H1 (cell line): Measurements from ENCODE around the gene CAPN10. TPM values are rescaled to one million over a fixed set of nuclear protein-coding genes. Genes with fewer than 3 reads are reported as not detected.
A peak's percentile ranks its signal among the peaks of the same experiment; 100 is the strongest.

ENCODE experiments used
- CTCF ChIA-PET: fragments of 300-600 bp; sonication (Branson Sonifier 250); formaldehyde crosslinking; loops from one replicate; lab custom pipeline; 2021; ENCODE audit not compliant: partially characterized antibody; lab: Charles Lee
- POLR2A ChIA-PET: fragments of 300-600 bp; sonication (Branson Sonifier 250); formaldehyde crosslinking; loops from one replicate; lab custom pipeline; 2021; ENCODE audit warnings: inconsistent platforms; ENCODE audit not compliant: partially characterized antibody; lab: Charles Lee
- DNase-seq, 2 experiments: peaks; one replicate each; pipeline versions ENCODE4 v3.0.0 to v3.0.0-alpha.2; 2010 to 2022; ENCODE audit warnings: low spot score in 2 of 2, low read depth in 1 of 2, mixed read lengths in 1 of 2
- FAIRE-seq: peaks from 2 replicates; lab custom pipeline; 2011; peaks lifted over from hg19 to GRCh38; lab: Jason Lieb, UNC
- H2AFZ ChIP-seq: 2 replicates; pipeline ENCODE4 v1.8.1; 2012; ENCODE audit warnings: low read length, inconsistent platforms
- H2AK5ac ChIP-seq: 2 replicates; pipeline ENCODE4 v1.6.1; 2013; ENCODE audit warnings: low read depth, low read length
- H2BK120ac ChIP-seq: replicated peaks from 2 replicates; pipeline ENCODE3; 2013; ENCODE audit warnings: low read depth, low read length, inconsistent platforms
- H2BK12ac ChIP-seq: 2 replicates; pipeline ENCODE4 v1.6.1; 2013; ENCODE audit warnings: low read depth, low read length
- H2BK15ac ChIP-seq: 2 replicates; pipeline ENCODE4 v1.6.1; 2013; ENCODE audit warnings: low read length
- H2BK20ac ChIP-seq: 2 replicates; pipeline ENCODE4 v1.6.1; 2013; ENCODE audit warnings: low read length
- H2BK5ac ChIP-seq: 2 replicates; pipeline ENCODE4 v1.6.1; 2013; ENCODE audit warnings: low read depth, low read length
- H3K14ac ChIP-seq: 2 replicates; pipeline ENCODE4 v1.6.1; 2013; ENCODE audit warnings: inconsistent platforms; ENCODE audit not compliant: insufficient read length
- H3K18ac ChIP-seq: 2 replicates; pipeline ENCODE4 v1.6.1; 2013; ENCODE audit warnings: low read length; ENCODE audit errors: extremely low read depth
- H3K23ac ChIP-seq: 2 replicates; pipeline ENCODE4 v1.6.1; 2013; ENCODE audit warnings: inconsistent platforms; ENCODE audit not compliant: insufficient read length
- H3K23me2 ChIP-seq: 2 replicates; pipeline ENCODE4 v1.6.1; 2013; ENCODE audit warnings: low read depth, low read length
- H3K27ac ChIP-seq: 2 replicates; pipeline ENCODE4 v1.6.1; 2011; ENCODE audit warnings: low read depth, low read length, inconsistent platforms
- H3K27me3 ChIP-seq, 4 experiments: replicated peaks in 1 of 4; 1 replicate in 1 of 4; 2 replicates in 3 of 4; pipeline versions ENCODE4 v1.6.1 to v1.8.1; 2011 to 2013; ENCODE audit warnings: low read length in 3 of 4, mild to moderate bottlenecking in 3 of 4, inconsistent platforms in 2 of 4, mixed read lengths in 2 of 4, moderate library complexity in 1 of 4; ENCODE audit not compliant: control insufficient read depth in 3 of 4, insufficient read depth in 3 of 4; ENCODE audit errors: extremely low read depth in 1 of 4
- H3K36me3 ChIP-seq, 4 experiments: 2 replicates each; pipeline versions ENCODE4 v1.6.1 to v1.8.1; 2011 to 2013; ENCODE audit warnings: mild to moderate bottlenecking in 4 of 4, low read length in 3 of 4, moderate library complexity in 2 of 4, control low read depth in 1 of 4, inconsistent platforms in 1 of 4; ENCODE audit not compliant: insufficient read depth in 4 of 4, control insufficient read depth in 2 of 4
- H3K4ac ChIP-seq: replicated peaks from 2 replicates; pipeline ENCODE3; 2013; ENCODE audit warnings: low read length, low read depth, mixed read lengths, inconsistent platforms; ENCODE audit not compliant: insufficient read length
- H3K4me1 ChIP-seq, 4 experiments: replicated peaks in 1 of 4; 1 replicate in 1 of 4; 2 replicates in 3 of 4; pipeline versions ENCODE4 v1.6.1 to v1.8.1; 2011 to 2013; ENCODE audit warnings: low read length in 3 of 4, inconsistent platforms in 2 of 4, mixed read lengths in 1 of 4; ENCODE audit not compliant: insufficient read depth in 4 of 4, control insufficient read depth in 3 of 4
- H3K4me2 ChIP-seq, 2 experiments: 2 replicates each; pipeline versions ENCODE4 v1.6.1 to v1.8.1; 2011 to 2013; ENCODE audit warnings: low read depth in 2 of 2, low read length in 2 of 2, control low read depth in 1 of 2, inconsistent platforms in 1 of 2, mild to moderate bottlenecking in 1 of 2; ENCODE audit not compliant: insufficient read depth in 1 of 2
- H3K4me3 ChIP-seq, 4 experiments: fragments of 200-600, 300-600 bp in 1 of 4; sonication (generic), shearing (Covaris generic), sonication (Bioruptor Twin) in 1 of 4; 2 replicates each; pipeline versions ENCODE4 v1.5.1 to v1.8.1; 2011 to 2016; ENCODE audit warnings: low read length in 4 of 4, low read depth in 3 of 4, control low read depth in 2 of 4, inconsistent platforms in 2 of 4, mild to moderate bottlenecking in 2 of 4, mixed read lengths in 1 of 4, moderate library complexity in 1 of 4; ENCODE audit not compliant: insufficient read depth in 2 of 4; ENCODE audit errors: extremely low read depth in 1 of 4
- H3K56ac ChIP-seq: replicated peaks from 2 replicates; pipeline ENCODE3; 2013; ENCODE audit warnings: low read depth, mild to moderate bottlenecking, mixed read lengths, low read length, inconsistent platforms; ENCODE audit not compliant: insufficient read length
- H3K79me1 ChIP-seq: 2 replicates; pipeline ENCODE4 v1.6.1; 2013; ENCODE audit warnings: low read depth, low read length, control low read depth
- H3K79me2 ChIP-seq, 2 experiments: 2 replicates each; pipeline versions ENCODE4 v1.6.1 to v1.8.1; 2012 to 2013; ENCODE audit warnings: low read length in 2 of 2, mild to moderate bottlenecking in 2 of 2, inconsistent platforms in 1 of 2; ENCODE audit not compliant: insufficient read depth in 2 of 2, control insufficient read depth in 1 of 2
- H3K9ac ChIP-seq, 4 experiments: replicated peaks in 1 of 4; 1 replicate in 1 of 4; 2 replicates in 3 of 4; pipeline versions ENCODE4 v1.6.1 to v1.8.1; 2011 to 2013; ENCODE audit warnings: low read depth in 3 of 4, low read length in 3 of 4, control low read depth in 2 of 4, mild to moderate bottlenecking in 2 of 4, moderate library complexity in 2 of 4, inconsistent platforms in 1 of 4; ENCODE audit errors: extremely low read depth in 1 of 4
- H3K9me3 ChIP-seq, 2 experiments: 2 replicates each; pipeline versions ENCODE4 v1.6.1 to v1.8.1; 2012 to 2013; ENCODE audit warnings: mild to moderate bottlenecking in 2 of 2, moderate library complexity in 2 of 2, control low read depth in 1 of 2, inconsistent platforms in 1 of 2, low read depth in 1 of 2, low read length in 1 of 2, mixed read lengths in 1 of 2; ENCODE audit not compliant: insufficient read depth in 2 of 2
- H4K20me1 ChIP-seq, 2 experiments: replicated peaks in 1 of 2; 2 replicates each; pipeline versions ENCODE3 to v1.8.1; 2011 to 2013; ENCODE audit warnings: inconsistent platforms in 2 of 2, low read length in 2 of 2, mild to moderate bottlenecking in 1 of 2; ENCODE audit not compliant: insufficient read depth in 2 of 2, control insufficient read depth in 1 of 2
- H4K5ac ChIP-seq: 2 replicates; pipeline ENCODE4 v1.6.1; 2013; ENCODE audit warnings: low read length, low read depth, mixed read lengths, inconsistent platforms; ENCODE audit not compliant: insufficient read length
- H4K8ac ChIP-seq: 2 replicates; pipeline ENCODE4 v1.8.0; 2013; ENCODE audit warnings: mild to moderate bottlenecking, moderate library complexity, low read length, inconsistent platforms; ENCODE audit not compliant: insufficient read depth; ENCODE audit errors: extremely low read depth
- H4K91ac ChIP-seq: replicated peaks from 2 replicates; pipeline ENCODE3; 2013; ENCODE audit warnings: low read length, mixed read lengths, inconsistent platforms; ENCODE audit not compliant: insufficient read length
- BCL11A ChIP-seq, 2 experiments: IDR thresholded peaks; one replicate each; pipeline ENCODE4 v1.6.1; 2011; ENCODE audit warnings: low read depth in 2 of 2, low read length in 2 of 2, mild to moderate bottlenecking in 2 of 2
- CEBPB ChIP-seq: IDR thresholded peaks from 2 replicates; pipeline ENCODE4 v1.6.1; 2012; ENCODE audit warnings: low read depth, low read length
- CREB1 ChIP-seq: IDR thresholded peaks from 2 replicates; pipeline ENCODE4 v1.6.1; 2012; ENCODE audit warnings: inconsistent platforms
- EZH2 ChIP-seq: fragments of 200-600 bp; sonication (generic); IDR thresholded peaks from 2 replicates; pipeline ENCODE4 v1.7.1; 2012; ENCODE audit warnings: low read depth, mild to moderate bottlenecking, moderate library complexity, low read length, inconsistent platforms; ENCODE audit not compliant: severe bottlenecking
- FOSL1 ChIP-seq: IDR thresholded peaks from 2 replicates; pipeline ENCODE4 v1.6.1; 2011; ENCODE audit warnings: mild to moderate bottlenecking, low read depth, low read length, moderate library complexity; ENCODE audit not compliant: insufficient read depth
- KDM5A ChIP-seq: fragments of 200-600 bp; IDR thresholded peaks from 2 replicates; pipeline ENCODE4 v1.7.1; 2012; ENCODE audit warnings: mild to moderate bottlenecking, low read length, inconsistent platforms, mixed read lengths
- PHF8 ChIP-seq: fragments of 200-600 bp; sonication (generic); conservative IDR thresholded peaks from 2 replicates; pipeline ENCODE4 v1.7.1; 2012; ENCODE audit warnings: low read depth, mild to moderate bottlenecking, inconsistent platforms, low read length, moderate library complexity
- RAD21 ChIP-seq, 2 experiments: IDR thresholded peaks in 1 of 2; conservative IDR thresholded peaks in 1 of 2; 2 replicates each; pipeline ENCODE4 v1.6.1; 2011; ENCODE audit warnings: low read depth in 2 of 2, low read length in 2 of 2, improper control_type of control experiment in 1 of 2, inconsistent platforms in 1 of 2, mild to moderate bottlenecking in 1 of 2, moderate library complexity in 1 of 2
- RBBP5 ChIP-seq: IDR thresholded peaks from 2 replicates; pipeline ENCODE4 v1.7.1; 2012; ENCODE audit warnings: low read depth, mild to moderate bottlenecking, inconsistent platforms, low read length, moderate library complexity, borderline replicate concordance
- SAP30 ChIP-seq: fragments of 300-600 bp; sonication (generic); IDR thresholded peaks from 2 replicates; pipeline ENCODE4 v1.7.1; 2012; ENCODE audit warnings: low read length, moderate library complexity, mild to moderate bottlenecking, inconsistent platforms; ENCODE audit not compliant: insufficient read depth, insufficient replicate concordance
- TAF7 ChIP-seq: optimal IDR thresholded peaks from 2 replicates; pipeline ENCODE3; 2011; ENCODE audit warnings: low read depth, mild to moderate bottlenecking, inconsistent platforms, low read length, moderate library complexity, borderline replicate concordance
- WGBS, 2 experiments: shearing (Covaris generic) in 1 of 2; methylation state at CpG; one replicate each; pipeline versions ENCODE4 v1.1.6 to v1.1.7; 2013 to 2015; ENCODE audit warnings: low lambda C conversion rate in 2 of 2, mixed read lengths in 2 of 2, inconsistent platforms in 1 of 2, low coverage in 1 of 2, missing lambda C conversion rate in 1 of 2; ENCODE audit not compliant: insufficient replicate concordance in 2 of 2, insufficient coverage in 1 of 2, insufficient read length in 1 of 2; ENCODE audit errors: extremely low coverage in 1 of 2, missing lambda C conversion rate in 1 of 2; 5-methylcytosine and 5-hydroxymethylcytosine counted together
- polyA plus RNA-seq, 7 experiments: library from polyadenylated mRNA; depleted of rRNA in 3 of 7; stranded (reverse) in 5 of 7; unstranded in 2 of 7; fragments of >200 nt in 5 of 7; fragments of 200-250 nt in 2 of 7; gene quantifications; 1 replicate in 5 of 7; 2 replicates in 1 of 7; 4 replicates in 1 of 7; pipeline versions ENCODE4 v1.2.1 to v1.2.3, GENCODE V29; 2011 to 2013; ENCODE audit warnings: missing spikeins in 2 of 7, mixed read lengths in 2 of 7
- total RNA-seq: library from RNA; stranded (reverse); fragmentation: NEBNext Ultra II Directional; extraction: Animal tissue kit (Norgen Biotek cat#: 25700); gene quantifications from 2 replicates; pipeline ENCODE4 v1.2.1, GENCODE V29; 2021

Gene CAPN10
- total and polyA plus RNA-seq, 2 of the 8 experiments (the other 6 are each of a cell fraction or from before 2014, with no cell fraction given) = 30.7 to 39.8 TPM

GRCh38 chr2:240604939-240605716, 18.6 kb downstream of the CAPN10 start:
- peak overlapping the region; percentile 45; the same call in 1 of the 2 replicates for H4K8ac ChIP-seq
- POLR2A ChIA-PET = no interaction called here
- H3K79me2 ChIP-seq = no peaks in the 10 kb centered on the region
- no peaks in the 10 kb centered on the region for H3K23me2 ChIP-seq
- H2AFZ ChIP-seq = peak overlapping the region; percentile 42; the same call in 1 of the 2 replicates
- H2BK15ac ChIP-seq = no peak overlapping the region
- DNase-seq (no peak), FAIRE-seq (no peak)
- H3K36me3 ChIP-seq = no peaks in the 10 kb centered on the region; a peak in 1 of 8 replicates
- H2BK120ac ChIP-seq = no peak overlapping the region
- H4K20me1 ChIP-seq = peaks cover 0 to 4% of the 10 kb centered on the region in 2 experiments
- 0 out of 7 replicates have a peak, but pooled peaks cover 0 to 2% (median 0%) of the 10 kb centered on the region in 4 experiments for H3K27me3 ChIP-seq
- no peak overlapping the region for H4K91ac ChIP-seq
- 0 out of 2 replicates have a peak overlapping the region, but pooled peaks have one; percentile 27 for H2BK12ac ChIP-seq
- no peak overlapping the region for H3K4ac ChIP-seq
- H3K18ac ChIP-seq = no peak overlapping the region
- no peak overlapping the region for H3K23ac ChIP-seq
- H3K79me1 ChIP-seq = no peaks in the 10 kb centered on the region
- H2AK5ac ChIP-seq = no peak overlapping the region
- CTCF ChIA-PET = interaction anchor here (1.0 to 3.2 kb wide), 10 partner anchors 8 to 146 kb away, joined by 3 to 17 read pairs (median 3); partner anchors contain the start of gene CAPN10
- no peaks in the 10 kb centered on the region for H3K4me1 ChIP-seq
- no peaks in the 10 kb centered on the region for H3K9me3 ChIP-seq
- no peak overlapping the region for H4K5ac ChIP-seq
- H3K56ac ChIP-seq = no peak overlapping the region
- H3K4me2 ChIP-seq = no peak overlapping the region
- H2BK20ac ChIP-seq = no peak overlapping the region
- no peak overlapping the region for H3K27ac ChIP-seq
- H3K14ac ChIP-seq = no peak overlapping the region
- 88% methylated on average over 19 of the region's 19 CpGs; no CpG with 5 or more reads in 1 of the 2 experiments for WGBS, 2 experiments
- no peak overlapping the region for H3K4me3 ChIP-seq
- H2BK5ac ChIP-seq = no peak overlapping the region
- no peak overlapping the region for H3K9ac ChIP-seq
- no peak for TF ChIP-seq KDM5A
- TF ChIP-seq CREB1 = no peak
- no peak for TF ChIP-seq RAD21 (IDR thresholded peaks at IDR 0.05 in 1 of 2, conservative IDR thresholded peaks at IDR 0.05 in 1 of 2; ENCODE audit: low read depth in 2 of 2, low read length in 2 of 2)
- no peak for TF ChIP-seq FOSL1
- no peak for TF ChIP-seq RBBP5
- no peak for TF ChIP-seq PHF8
- no peak for TF ChIP-seq BCL11A (IDR thresholded peaks at IDR 0.05; ENCODE audit: low read depth in 2 of 2, low read length in 2 of 2)
- TF ChIP-seq CEBPB = no peak
- no peak for TF ChIP-seq TAF7
- no peak for TF ChIP-seq SAP30
- no peak for TF ChIP-seq EZH2
